ENCODE measurements around the gene FAM117A.
"Not testable (repeated sequence)": the region's sequence is repeated elsewhere in the genome, so short reads cannot be mapped to it uniquely, and the experiment has no call there.

Gene FAM117A

GRCh38 chr17:49739641-49740271 lies 24.2 kb downstream of the FAM117A start:
- peak; percentile 98 for DNase-seq

GRCh38 chr17:49738456-49739163 lies 25.3 kb downstream of the FAM117A start:
- peak; percentile 47 for DNase-seq

- no peak for DNase-seq
These were observed 29.1 kb downstream of the FAM117A start for GRCh38 chr17:49734515-49735490.

GRCh38 chr17:49731435-49731831 lies 32.5 kb downstream of the FAM117A start:
- DNase-seq, result no peak

- no peak for DNase-seq
These were observed 33.0 kb downstream of the FAM117A start for GRCh38 chr17:49730785-49731434.

- DNase-seq, result no peak
These were observed 33.7 kb downstream of the FAM117A start for GRCh38 chr17:49730078-49730784.

- no peak for DNase-seq
These were observed 34.9 kb downstream of the FAM117A start for GRCh38 chr17:49729069-49729468.

GRCh38 chr17:49728425-49728824 lies 35.5 kb downstream of the FAM117A start:
- DNase-seq, result no peak

- no peak for DNase-seq
These were observed 36.6 kb downstream of the FAM117A start for GRCh38 chr17:49727380-49727779.

- no peak for DNase-seq
These were observed 38.3 kb downstream of the FAM117A start for GRCh38 chr17:49725452-49726130.

GRCh38 chr17:49724552-49724951 lies 39.4 kb downstream of the FAM117A start:
- not testable (repeated sequence) for DNase-seq

GRCh38 chr17:49723423-49723822 lies 40.5 kb downstream of the FAM117A start:
- no peak for DNase-seq

GRCh38 chr17:49722066-49722465 lies 41.9 kb downstream of the FAM117A start:
- DNase-seq, result no peak

- DNase-seq, result peak; percentile 33
These were observed 46.5 kb downstream of the FAM117A start for GRCh38 chr17:49717371-49717861.

GRCh38 chr17:49716668-49717364 lies 47.1 kb downstream of the FAM117A start:
- DNase-seq, result no peak

GRCh38 chr17:49715717-49716279 lies 48.1 kb downstream of the FAM117A start:
- peak; percentile 88 for DNase-seq

GRCh38 chr17:49715216-49715615 lies 48.7 kb downstream of the FAM117A start:
- DNase-seq, result peak; percentile 75

GRCh38 chr17:49708515-49709183 lies 55.3 kb downstream of the FAM117A start:
- peak; percentile 46 for DNase-seq

GRCh38 chr17:49707608-49708514 lies 56.1 kb downstream of the FAM117A start, which contains the start of gene SLC35B1:
SLC35B1 (minus strand) TSS chr17:49707964; CDS start chr17:49707833, 131 bp downstream.
- DNase-seq, result peak; percentile 99

Data from CD4-positive, alpha-beta T cell treated with Interleukin-17A for 1 hour (primary cell).